ENCODE measurements around the gene NLRP7. TPM values are rescaled to one million over a fixed set of nuclear protein-coding genes. Genes with fewer than 3 reads are reported as not detected.
"Not testable (repeated sequence)": the region's sequence is repeated elsewhere in the genome, so short reads cannot be mapped to it uniquely, and the experiment has no call there.

NLRP7 gene
- not detected for total RNA-seq
- polyA plus RNA-seq = under 1 TPM in 1 of 2 donors, not detected in 1; 0.06 TPM
- long read RNA-seq, donor 1, partial matches to known transcripts = 10 of 10 reads
- long read RNA-seq, donor 1, other reads (novel, unspliced or antisense) = 0 of 10 reads
- long read RNA-seq, donor 2 = 0 reads
- long read RNA-seq, donor 3 = 0 reads
- long read RNA-seq, donor 4 = 0 reads
- long read RNA-seq, donor 5, partial matches to known transcripts = 13 of 13 reads
- long read RNA-seq, donor 5, other reads (novel, unspliced or antisense) = 0 of 13 reads

DNA sequence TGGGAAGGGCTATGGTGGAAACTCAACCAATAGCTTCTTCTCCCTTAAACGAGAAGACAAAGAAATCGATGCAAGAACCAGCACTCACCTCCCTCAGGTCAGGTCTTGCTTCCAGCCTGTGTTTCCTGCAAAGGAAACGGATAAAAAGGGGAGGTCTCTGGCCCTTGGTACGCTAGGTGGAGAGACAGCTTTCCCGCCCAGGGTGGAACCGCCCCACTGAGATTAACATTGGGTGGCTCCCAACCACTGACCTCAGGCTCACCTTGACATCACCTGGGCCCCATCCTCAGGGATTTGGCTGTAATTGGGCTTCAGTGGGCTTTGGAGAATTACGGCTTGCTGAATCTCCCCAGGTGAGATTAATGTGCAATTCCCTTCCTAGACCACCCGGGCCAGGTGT, at the start of gene NLRP7:
NLRP7 (minus strand) TSS at position 150 of the 400 bp plus-strand sequence.
- DNase-seq (no peak), ATAC-seq (ENCODE audit: insufficient read depth, low FRiP score) (no peak)
- TF ChIP-seq CTCF (IDR thresholded peaks at IDR 0.05; ENCODE audit: control extremely low read depth, extremely low read depth) = no peak
- Histone ChIP-seq H3K9me3 (ENCODE audit: control insufficient read depth in 4 of 4, insufficient read depth in 3 of 4, low read length in 3 of 4) (no peaks in the 10 kb centered on the region), H3K9ac (ENCODE audit: insufficient read depth in 1 of 2, low read length in 2 of 2) (no peak within 1 kb of the TSS), H3K4me3 (no peak within 1 kb of the TSS), H3K4me1 (ENCODE audit: control insufficient read depth in 5 of 5, insufficient read depth in 5 of 5, low read length in 5 of 5) (no peaks in the 10 kb centered on the region), H3K27ac (ENCODE audit: low read depth in 1 of 2, low read length in 1 of 2) (no peak within 1 kb of the TSS), H3K36me3 (ENCODE audit: control insufficient read depth in 4 of 4, insufficient read depth in 4 of 4, low read length in 4 of 4) (no peaks in the 10 kb centered on the region), H3K27me3 (ENCODE audit: control insufficient read depth in 3 of 3, insufficient read depth in 3 of 3, low read length in 2 of 3) (no peaks in the 10 kb centered on the region)
- 87 to 92% methylated on average over 8 of the region's 8 CpGs for WGBS, 2 donors

- H3K4me1 ChIP-seq (ENCODE audit: control insufficient read depth in 5 of 5, insufficient read depth in 5 of 5, low read length in 5 of 5) = no peaks in the 10 kb centered on the region
- no peak overlapping the region for H3K4me3 ChIP-seq
- H3K36me3 ChIP-seq (ENCODE audit: control insufficient read depth in 4 of 4, insufficient read depth in 4 of 4, low read length in 4 of 4) = peaks cover 0 to 4% (median 0%) of the 10 kb centered on the region in 4 donors
- no peak for TF ChIP-seq CTCF (IDR thresholded peaks at IDR 0.05; ENCODE audit: control extremely low read depth, extremely low read depth)
- no peak overlapping the region for H3K9ac ChIP-seq (ENCODE audit: insufficient read depth in 1 of 2, low read length in 2 of 2)
- DNase-seq (no peak), ATAC-seq (ENCODE audit: insufficient read depth, low FRiP score) (no peak)
- no peaks in the 10 kb centered on the region for H3K27me3 ChIP-seq (ENCODE audit: control insufficient read depth in 3 of 3, insufficient read depth in 3 of 3, low read length in 2 of 3)
- 76 to 77% methylated on average over 3 of the region's 3 CpGs for WGBS, 2 donors
- no peak overlapping the region for H3K27ac ChIP-seq (ENCODE audit: low read depth in 1 of 2, low read length in 1 of 2)
- peaks cover 0 to 11% (median 0%) of the 10 kb centered on the region in 4 donors for H3K9me3 ChIP-seq (ENCODE audit: control insufficient read depth in 4 of 4, insufficient read depth in 3 of 4, low read length in 3 of 4)
These were observed 48.2 kb upstream of the NLRP7 start for GRCh38 chr19:54995561-54995960.

GRCh38 chr19:54989531-54989930, 42.2 kb upstream of the NLRP7 start:
- H3K9ac ChIP-seq (ENCODE audit: insufficient read depth in 1 of 2, low read length in 2 of 2); H3K36me3 ChIP-seq (ENCODE audit: control insufficient read depth in 4 of 4, insufficient read depth in 4 of 4, low read length in 4 of 4); H3K9me3 ChIP-seq (ENCODE audit: control insufficient read depth in 4 of 4, insufficient read depth in 3 of 4, low read length in 3 of 4); ATAC-seq (ENCODE audit: insufficient read depth, low FRiP score); DNase-seq; H3K4me1 ChIP-seq (ENCODE audit: control insufficient read depth in 5 of 5, insufficient read depth in 5 of 5, low read length in 5 of 5); H3K27ac ChIP-seq (ENCODE audit: low read depth in 1 of 2, low read length in 1 of 2); H3K27me3 ChIP-seq (ENCODE audit: control insufficient read depth in 3 of 3, insufficient read depth in 3 of 3, low read length in 2 of 3); H3K4me3 ChIP-seq: not testable (repeated sequence)
- WGBS, 2 donors = 92 to 94% methylated on average over 11 of the region's 11 CpGs

DNA sequence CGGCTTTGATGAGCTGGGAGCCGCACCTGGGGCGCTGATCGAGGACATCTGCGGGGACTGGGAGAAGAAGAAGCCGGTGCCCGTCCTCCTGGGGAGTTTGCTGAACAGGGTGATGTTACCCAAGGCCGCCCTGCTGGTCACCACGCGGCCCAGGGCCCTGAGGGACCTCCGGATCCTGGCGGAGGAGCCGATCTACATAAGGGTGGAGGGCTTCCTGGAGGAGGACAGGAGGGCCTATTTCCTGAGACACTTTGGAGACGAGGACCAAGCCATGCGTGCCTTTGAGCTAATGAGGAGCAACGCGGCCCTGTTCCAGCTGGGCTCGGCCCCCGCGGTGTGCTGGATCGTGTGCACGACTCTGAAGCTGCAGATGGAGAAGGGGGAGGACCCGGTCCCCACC, 35.2 kb upstream of the NLRP7 start:
- not testable (repeated sequence) for ATAC-seq (ENCODE audit: insufficient read depth, low FRiP score); H3K4me1 ChIP-seq (ENCODE audit: control insufficient read depth in 5 of 5, insufficient read depth in 5 of 5, low read length in 5 of 5); DNase-seq; H3K27ac ChIP-seq (ENCODE audit: low read depth in 1 of 2, low read length in 1 of 2); H3K9me3 ChIP-seq (ENCODE audit: control insufficient read depth in 4 of 4, insufficient read depth in 3 of 4, low read length in 3 of 4); H3K36me3 ChIP-seq (ENCODE audit: control insufficient read depth in 4 of 4, insufficient read depth in 4 of 4, low read length in 4 of 4); H3K27me3 ChIP-seq (ENCODE audit: control insufficient read depth in 3 of 3, insufficient read depth in 3 of 3, low read length in 2 of 3); H3K9ac ChIP-seq (ENCODE audit: insufficient read depth in 1 of 2, low read length in 2 of 2); H3K4me3 ChIP-seq
- 84 to 90% methylated on average over 13 to 23 of the region's 23 CpGs for WGBS, 2 donors

DNA sequence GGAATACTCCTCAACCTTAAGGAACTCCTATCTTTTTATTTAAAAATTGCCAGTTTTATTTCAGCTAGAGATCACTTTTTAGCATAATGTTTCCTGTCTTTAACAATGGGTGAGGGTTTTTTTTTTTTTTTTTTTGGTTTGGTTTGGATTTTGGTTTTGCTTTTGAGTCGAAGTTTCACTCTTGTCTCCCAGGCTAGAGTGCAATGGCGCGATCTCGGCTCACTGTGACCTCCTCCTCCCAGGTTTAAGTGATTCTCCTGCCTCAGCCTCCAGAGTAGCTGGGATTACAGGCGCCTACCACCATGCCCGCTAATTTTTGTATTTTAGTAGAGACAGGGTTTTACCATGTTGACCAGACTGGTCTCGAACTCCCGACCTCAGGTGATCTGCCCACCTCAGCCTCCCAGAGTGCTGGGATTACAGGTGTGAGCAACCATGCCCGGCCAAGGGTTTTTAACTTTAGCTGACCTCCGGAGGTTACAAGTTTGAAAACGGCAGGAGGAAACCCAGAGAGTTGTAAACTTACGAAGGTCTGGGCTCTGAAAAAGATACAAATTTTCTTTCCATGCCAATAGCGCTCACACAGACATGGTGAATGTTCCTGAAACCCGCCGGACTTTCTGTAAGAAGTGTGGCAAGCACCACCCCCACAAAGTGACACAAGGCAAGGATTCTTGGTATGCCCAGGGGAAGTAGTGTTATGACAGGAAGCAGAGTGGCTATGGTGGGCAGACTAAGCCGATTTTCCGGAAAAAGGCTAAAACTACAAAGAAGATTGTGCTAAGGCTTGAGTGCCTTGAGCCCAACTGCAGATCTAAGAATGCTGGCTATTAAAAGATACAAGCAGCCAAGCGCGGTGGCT, 26.1 kb upstream of the NLRP7 start:
- not testable (repeated sequence) for DNase-seq; H3K4me3 ChIP-seq; ATAC-seq (ENCODE audit: insufficient read depth, low FRiP score); H3K4me1 ChIP-seq (ENCODE audit: control insufficient read depth in 5 of 5, insufficient read depth in 5 of 5, low read length in 5 of 5); H3K9ac ChIP-seq (ENCODE audit: insufficient read depth in 1 of 2, low read length in 2 of 2); H3K36me3 ChIP-seq (ENCODE audit: control insufficient read depth in 4 of 4, insufficient read depth in 4 of 4, low read length in 4 of 4); H3K27me3 ChIP-seq (ENCODE audit: control insufficient read depth in 3 of 3, insufficient read depth in 3 of 3, low read length in 2 of 3); H3K27ac ChIP-seq (ENCODE audit: low read depth in 1 of 2, low read length in 1 of 2); H3K9me3 ChIP-seq (ENCODE audit: control insufficient read depth in 4 of 4, insufficient read depth in 3 of 4, low read length in 3 of 4)
- WGBS, 2 donors = 52 to 76% methylated on average over 19 of the region's 19 CpGs

- not testable (repeated sequence) for H3K4me3 ChIP-seq; H3K9ac ChIP-seq (ENCODE audit: insufficient read depth in 1 of 2, low read length in 2 of 2); DNase-seq; ATAC-seq (ENCODE audit: insufficient read depth, low FRiP score); H3K27ac ChIP-seq (ENCODE audit: low read depth in 1 of 2, low read length in 1 of 2); H3K36me3 ChIP-seq (ENCODE audit: control insufficient read depth in 4 of 4, insufficient read depth in 4 of 4, low read length in 4 of 4); H3K9me3 ChIP-seq (ENCODE audit: control insufficient read depth in 4 of 4, insufficient read depth in 3 of 4, low read length in 3 of 4); H3K4me1 ChIP-seq (ENCODE audit: control insufficient read depth in 5 of 5, insufficient read depth in 5 of 5, low read length in 5 of 5); H3K27me3 ChIP-seq (ENCODE audit: control insufficient read depth in 3 of 3, insufficient read depth in 3 of 3, low read length in 2 of 3)
- WGBS, 2 donors = 76 to 98% methylated on average over 3 to 4 of the region's 5 CpGs
These were observed 24.1 kb upstream of the NLRP7 start for GRCh38 chr19:54971446-54971845.

All from lung (tissue), 16 donors.